Effector memory CD4-positive, alpha-beta T cell (primary cell): ENCODE data around the gene KCNK7.

Experiments used
- DNase-seq, 3 donors: peaks; one replicate each; pipeline ENCODE4 v3.0.0-alpha.2; 2020
- H3K27ac ChIP-seq: 2 replicates; pipeline ENCODE4 v1.7.0; 2013; ENCODE audit warnings: mild to moderate bottlenecking, low read length, moderate library complexity; ENCODE audit not compliant: insufficient read depth, poor library complexity, severe bottlenecking
- H3K27me3 ChIP-seq: replicated peaks from 2 replicates; pipeline ENCODE4 v1.7.0; 2013; ENCODE audit warnings: mild to moderate bottlenecking, low read length; ENCODE audit not compliant: insufficient read depth, control insufficient read depth, poor library complexity, severe bottlenecking
- H3K36me3 ChIP-seq: 2 replicates; pipeline ENCODE4 v1.7.0; 2013; ENCODE audit warnings: mild to moderate bottlenecking, low read length, moderate library complexity; ENCODE audit not compliant: control insufficient read depth, insufficient read depth
- H3K4me1 ChIP-seq: 2 replicates; pipeline ENCODE4 v1.7.0; 2013; ENCODE audit warnings: low read length, mild to moderate bottlenecking; ENCODE audit not compliant: control insufficient read depth, insufficient read depth, poor library complexity, severe bottlenecking
- H3K4me3 ChIP-seq: 2 replicates; pipeline ENCODE4 v1.7.0; 2013; ENCODE audit warnings: low read length, low read depth, mild to moderate bottlenecking; ENCODE audit not compliant: insufficient read depth, poor library complexity, severe bottlenecking
- H3K9me3 ChIP-seq: 2 replicates; pipeline ENCODE4 v1.7.0; 2013; ENCODE audit warnings: mild to moderate bottlenecking, low read length, moderate library complexity; ENCODE audit not compliant: control insufficient read depth

Gene KCNK7

GRCh38 chr11:65618763-65619162 lies 23.2 kb upstream of the KCNK7 start:
- peaks cover 14% of the 10 kb centered on the region for H3K4me1 ChIP-seq
- H3K27ac ChIP-seq: no peak overlapping the region
- H3K36me3 ChIP-seq: peaks cover 51% of the 10 kb centered on the region
- no peaks in the 10 kb centered on the region for H3K9me3 ChIP-seq
- DNase-seq: no peak
- H3K27me3 ChIP-seq: no peaks in the 10 kb centered on the region
- H3K4me3 ChIP-seq: no peak overlapping the region

- H3K36me3 ChIP-seq: peaks cover 46% of the 10 kb centered on the region
- H3K9me3 ChIP-seq: no peaks in the 10 kb centered on the region
- H3K4me1 ChIP-seq: peaks cover 20% of the 10 kb centered on the region
- DNase-seq: no peak
- H3K4me3 ChIP-seq: no peak overlapping the region
- no peak overlapping the region for H3K27ac ChIP-seq
- H3K27me3 ChIP-seq: no peaks in the 10 kb centered on the region
These were observed 22.6 kb upstream of the KCNK7 start for GRCh38 chr11:65617990-65618751.

- Histone ChIP-seq H3K4me3 (no peak overlapping the region), H3K27ac (no peak overlapping the region), H3K4me1 (peaks cover 29% of the 10 kb centered on the region), H3K27me3 (no peaks in the 10 kb centered on the region), H3K9me3 (no peaks in the 10 kb centered on the region), H3K36me3 (peaks cover 46% of the 10 kb centered on the region)
- no peak for DNase-seq
These were observed 21.7 kb upstream of the KCNK7 start for GRCh38 chr11:65617136-65617850.

GRCh38 chr11:65616575-65617001 lies 21.0 kb upstream of the KCNK7 start:
- Histone ChIP-seq H3K4me1 (peaks cover 36% of the 10 kb centered on the region), H3K27me3 (no peaks in the 10 kb centered on the region), H3K4me3 (peak overlapping the region; percentile 82), H3K27ac (peak overlapping the region; percentile 86), H3K9me3 (no peaks in the 10 kb centered on the region), H3K36me3 (peaks cover 46% of the 10 kb centered on the region)
- no peak for DNase-seq

- peaks cover 41% of the 10 kb centered on the region for H3K4me1 ChIP-seq
These were observed 20.5 kb upstream of the KCNK7 start for GRCh38 chr11:65615950-65616574.

GRCh38 chr11:65615229-65615949 lies 19.8 kb upstream of the KCNK7 start, which contains the start of gene PCNX3:
Gene PCNX3, plus strand, starts transcription at chr11:65615776. Its CDS starts 536 bp downstream, at chr11:65616312.
- H3K27me3 ChIP-seq: no peaks in the 10 kb centered on the region
- H3K9me3 ChIP-seq: no peaks in the 10 kb centered on the region
- H3K4me3 ChIP-seq: peak within 1 kb of the TSS; percentile 85
- H3K27ac ChIP-seq: peak within 1 kb of the TSS; percentile 96
- H3K36me3 ChIP-seq: peaks cover 34% of the 10 kb centered on the region
- DNase-seq: peak; percentile 100
- H3K4me1 ChIP-seq: peaks cover 48% of the 10 kb centered on the region

More at GRCh38 chr11:65615950-65616574, 20.5 kb upstream of the KCNK7 start:
- Histone ChIP-seq H3K4me3 (peak overlapping the region; percentile 82), H3K36me3 (peaks cover 41% of the 10 kb centered on the region), H3K9me3 (no peaks in the 10 kb centered on the region), H3K27ac (peak overlapping the region; percentile 86), H3K27me3 (no peaks in the 10 kb centered on the region)
- DNase-seq: no peak

- Histone ChIP-seq H3K4me1 (peaks cover 49% of the 10 kb centered on the region), H3K27me3 (no peaks in the 10 kb centered on the region)
These were observed 17.7 kb upstream of the KCNK7 start for GRCh38 chr11:65613091-65613928.

GRCh38 chr11:65612691-65613090 lies 17.1 kb upstream of the KCNK7 start:
- Histone ChIP-seq H3K27ac (peak overlapping the region; percentile 96), H3K27me3 (no peaks in the 10 kb centered on the region), H3K9me3 (no peaks in the 10 kb centered on the region), H3K4me3 (peak overlapping the region; percentile 85), H3K4me1 (peaks cover 49% of the 10 kb centered on the region), H3K36me3 (peaks cover 26% of the 10 kb centered on the region)
- DNase-seq: no peak

More at GRCh38 chr11:65613091-65613928, 17.7 kb upstream of the KCNK7 start:
- H3K27ac ChIP-seq: peak overlapping the region; percentile 96
- DNase-seq: no peak
- H3K9me3 ChIP-seq: no peaks in the 10 kb centered on the region
- peaks cover 26% of the 10 kb centered on the region for H3K36me3 ChIP-seq
- peak overlapping the region; percentile 85 for H3K4me3 ChIP-seq
